ENCODE measurements around the gene RPS21.

- no peak for TF ChIP-seq CTCF (IDR thresholded peaks at IDR 0.05)
- TF ChIP-seq EP300 (IDR thresholded peaks at IDR 0.05) = no peak
- no peak for TF ChIP-seq POLR2A (IDR thresholded peaks at IDR 0.05)
Observed at GRCh38 chr20:62349556-62350097, 37.3 kb upstream of the RPS21 start.

Measured in sigmoid colon (tissue), 4 donors.